AG04450 (cell line): ENCODE data around the gene TMSB15C. TPM values are rescaled to one million over a fixed set of nuclear protein-coding genes. Genes with fewer than 3 reads are reported as not detected.
A peak's percentile ranks its signal among the peaks of the same experiment; 100 is the strongest.

Source experiments
- CTCF ChIA-PET: fragments of 300-600, 350-600 bp; formaldehyde crosslinking; extraction: SDS; loops from one replicate; lab custom pipeline; 2022; ENCODE audit warnings: antibody characterized with exemption, inconsistent platforms; lab: Charles Lee
- POLR2A ChIA-PET: fragments of 350-600 bp; formaldehyde crosslinking; extraction: SDS; loops from one replicate; lab custom pipeline; 2021; ENCODE audit warnings: antibody characterized with exemption, inconsistent platforms; lab: Yijun Ruan, JAX
- DNase-seq: peaks from one replicate; pipeline ENCODE4 v3.0.0-alpha.2; 2011; ENCODE audit warnings: low read depth, low spot score
- H3K27ac ChIP-seq: one replicate; pipeline ENCODE4 v1.5.1; 2012; ENCODE audit warnings: low read depth, low read length, control low read depth
- H3K27me3 ChIP-seq: one replicate; pipeline ENCODE4 v1.6.0; 2012; ENCODE audit warnings: low read length; ENCODE audit not compliant: control insufficient read depth, insufficient read depth
- H3K4me3 ChIP-seq: 2 replicates; pipeline ENCODE4 v1.5.1; 2011; ENCODE audit warnings: mild to moderate bottlenecking, low read depth, low read length, control low read depth
- H3K9me3 ChIP-seq: 2 replicates; pipeline ENCODE4 v1.5.1; 2012; ENCODE audit warnings: low read length; ENCODE audit not compliant: control insufficient read depth, insufficient read depth
- CTCF ChIP-seq: IDR thresholded peaks from 2 replicates; pipeline ENCODE4 v1.5.1; 2011; ENCODE audit warnings: low read depth, low read length, control low read depth, inconsistent platforms
- polyA plus RNA-seq: library from polyadenylated mRNA; depleted of rRNA; stranded (reverse); fragments of >200 nt; gene quantifications from 2 replicates; pipeline ENCODE4 v1.2.3, GENCODE V29; 2011

The TMSB15C gene
- polyA plus RNA-seq, 1 experiment = 7.1 TPM

- Histone ChIP-seq H3K27me3 (no peaks in the 10 kb centered on the region), H3K27ac (no peak overlapping the region), H3K4me3 (no peak overlapping the region), H3K9me3 (no peaks in the 10 kb centered on the region)
- TF ChIP-seq CTCF = no peak
- ChIA-PET POLR2A (no interaction called here), CTCF (no interaction called here)
- DNase-seq = no peak
These were observed 28.6 kb upstream of the TMSB15C start for GRCh38 chrX:104104676-104105075.

GRCh38 chrX:104098919-104099318 lies 22.9 kb upstream of the TMSB15C start:
- POLR2A ChIA-PET = interaction anchor here (1.2 kb wide), 1 partner anchor 14 kb away, joined by 3 read pairs; the partner anchor contains the start of gene ZCCHC18
- Histone ChIP-seq H3K27me3 (no peaks in the 10 kb centered on the region), H3K9me3 (no peaks in the 10 kb centered on the region), H3K4me3 (no peak overlapping the region), H3K27ac (no peak overlapping the region)
- no peak for TF ChIP-seq CTCF
- DNase-seq = no peak
- CTCF ChIA-PET = interaction anchor here (1.3 to 2.8 kb wide), 3 partner anchors 14 to 38 kb away, joined by 5 to 35 read pairs (median 11); partner anchors contain the start of gene ZCCHC18

DNA sequence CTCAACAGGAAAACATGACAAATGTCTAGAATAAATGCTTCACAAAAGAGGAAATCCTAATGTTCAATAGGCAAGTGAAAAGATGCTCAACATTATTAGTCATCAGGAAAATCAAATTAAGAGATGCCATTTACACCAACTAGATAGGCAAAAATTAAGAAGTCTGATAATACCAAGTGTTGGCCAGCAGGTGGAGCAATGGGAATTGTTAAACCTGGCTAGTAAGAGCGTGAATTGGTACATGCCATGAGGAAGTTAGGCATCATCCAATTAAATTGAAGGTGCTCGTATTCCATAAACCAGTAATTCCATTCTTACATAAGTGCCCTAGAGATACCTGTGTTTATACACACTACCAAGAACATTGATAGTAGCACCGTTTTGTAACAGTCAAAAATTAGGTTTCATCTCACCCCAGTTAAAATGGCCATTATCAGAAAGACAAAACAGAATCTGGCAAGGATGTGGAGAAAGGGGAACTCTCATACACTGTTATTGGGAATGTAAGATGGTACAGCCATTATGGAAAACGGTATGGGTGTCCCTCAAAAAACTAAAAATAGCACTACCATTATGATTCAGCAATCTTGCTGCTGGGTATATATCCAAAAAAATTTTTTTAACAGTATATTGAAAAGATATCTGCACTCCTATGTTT lies 22.2 kb upstream of the TMSB15C start:
- H3K9me3 ChIP-seq = no peaks in the 10 kb centered on the region
- no peak overlapping the region for H3K4me3 ChIP-seq
- peak; percentile 45 for DNase-seq
- no peaks in the 10 kb centered on the region for H3K27me3 ChIP-seq
- H3K27ac ChIP-seq = no peak overlapping the region
- TF ChIP-seq CTCF = peak; percentile 57
- POLR2A ChIA-PET = no interaction called here
- CTCF ChIA-PET = interaction anchor here (1.3 to 2.8 kb wide), 3 partner anchors 15 to 39 kb away, joined by 5 to 35 read pairs (median 11); partner anchors contain the start of gene ZCCHC18

GRCh38 chrX:104085919-104086318 lies 9.9 kb upstream of the TMSB15C start:
- no peak overlapping the region for H3K27ac ChIP-seq
- DNase-seq = no peak
- H3K4me3 ChIP-seq = no peak overlapping the region
- POLR2A ChIA-PET = no interaction called here
- CTCF ChIA-PET = no interaction called here
- H3K27me3 ChIP-seq = no peaks in the 10 kb centered on the region
- TF ChIP-seq CTCF = no peak
- H3K9me3 ChIP-seq = no peaks in the 10 kb centered on the region

DNA sequence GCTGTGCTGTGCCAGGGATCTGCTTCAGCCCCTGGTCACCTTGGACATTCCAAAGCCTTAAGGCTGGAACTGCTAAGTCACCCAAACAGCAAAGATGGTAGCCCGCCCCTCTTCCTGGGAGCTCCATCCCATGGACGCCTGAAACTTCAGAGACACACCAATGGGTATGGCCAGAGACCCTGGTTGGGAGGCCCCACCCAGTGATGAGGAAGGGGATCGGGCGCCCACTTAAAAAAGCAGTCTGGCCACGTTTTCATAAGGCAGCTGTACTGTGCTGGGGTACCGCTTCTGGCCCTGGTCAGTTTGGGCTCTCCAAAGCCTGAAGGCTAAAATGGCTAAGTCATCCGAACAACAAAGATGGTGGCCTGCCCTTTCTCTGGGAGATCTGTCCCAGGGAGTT lies 9.4 kb upstream of the TMSB15C start:
- Histone ChIP-seq H3K27me3 (no peaks in the 10 kb centered on the region), H3K4me3 (no peak overlapping the region), H3K9me3 (no peaks in the 10 kb centered on the region), H3K27ac (no peak overlapping the region)
- POLR2A ChIA-PET = no interaction called here
- no peak for TF ChIP-seq CTCF
- no peak for DNase-seq
- CTCF ChIA-PET = no interaction called here
